Ammon's horn (tissue), 1 donor: Measurements from ENCODE around the gene DZIP1.

ENCODE experiments used
- DNase-seq: peaks from one replicate; pipeline ENCODE4 v3.0.0-alpha.2; 2016; ENCODE audit warnings: low spot score

The DZIP1 gene

GRCh38 chr13:95642999-95643398 lies 1.5 kb downstream of the DZIP1 start:
- no peak for DNase-seq

DNA sequence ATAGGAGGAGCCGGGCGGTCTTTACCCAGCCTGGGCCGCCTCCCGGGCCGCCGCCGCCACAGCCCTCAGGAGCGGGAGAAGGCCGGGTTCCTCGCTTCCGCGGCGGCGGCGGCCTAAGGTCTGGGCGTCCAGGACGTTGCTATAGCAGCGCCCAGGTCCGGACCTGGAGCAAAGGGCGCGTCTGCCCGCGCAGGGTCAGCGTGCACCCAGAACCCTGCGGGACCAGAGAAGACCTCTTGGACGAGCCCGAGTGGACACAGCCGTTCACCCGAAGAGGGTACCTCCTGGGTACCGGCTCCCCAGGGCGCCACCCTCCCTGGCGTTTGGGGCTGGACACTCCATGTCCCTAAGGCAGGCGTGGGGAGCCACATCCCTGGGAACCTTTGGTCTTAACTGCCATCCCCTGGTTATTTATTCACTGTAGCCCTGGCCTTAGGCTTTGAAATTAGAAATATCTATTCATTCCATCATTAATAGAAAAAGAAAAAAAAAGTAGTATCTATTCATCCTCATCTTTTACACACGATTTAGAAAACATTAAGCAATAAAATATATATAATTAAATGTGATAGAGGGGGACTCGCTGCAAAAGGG lies 2.4 kb downstream of the DZIP1 start:
- DNase-seq = peak; percentile 23

DNA sequence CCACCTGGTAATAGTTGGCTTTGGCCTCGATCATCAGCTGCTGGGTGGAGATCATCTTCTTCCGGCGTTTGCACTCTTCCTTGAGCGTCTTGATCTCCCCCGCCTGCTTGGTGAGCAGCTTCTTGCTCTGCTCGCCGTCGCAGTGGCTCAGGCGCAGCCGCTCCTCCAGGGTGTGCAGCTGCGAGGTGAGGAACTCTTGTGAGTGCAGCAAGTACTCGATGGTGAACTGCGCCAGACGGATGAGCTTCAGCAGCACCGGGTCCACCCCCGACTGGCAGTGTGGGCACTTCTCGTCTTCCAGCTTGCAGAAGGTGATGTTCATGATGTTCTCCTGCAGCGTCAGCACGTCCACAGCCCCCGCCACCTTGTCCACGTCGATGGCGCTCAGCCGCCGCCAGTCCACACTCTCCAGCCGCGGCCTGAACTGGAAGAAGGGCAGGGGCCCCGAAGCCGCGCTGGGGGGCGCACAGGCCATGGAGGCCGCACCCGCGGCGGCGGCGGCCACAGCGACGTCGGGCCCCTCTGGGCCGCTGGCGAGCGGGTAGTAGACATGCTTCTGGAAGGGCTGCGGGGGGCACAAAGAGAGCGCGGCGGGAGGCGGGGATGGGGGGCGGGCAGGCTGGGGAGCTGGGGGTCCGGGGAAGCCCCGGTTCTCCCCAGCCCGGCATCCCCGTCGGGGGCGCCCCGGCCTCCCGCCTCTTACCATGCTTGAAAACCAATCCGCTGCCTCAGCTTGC lies 3.0 kb downstream of the DZIP1 start:
- DNase-seq = peak; percentile 43

DNA sequence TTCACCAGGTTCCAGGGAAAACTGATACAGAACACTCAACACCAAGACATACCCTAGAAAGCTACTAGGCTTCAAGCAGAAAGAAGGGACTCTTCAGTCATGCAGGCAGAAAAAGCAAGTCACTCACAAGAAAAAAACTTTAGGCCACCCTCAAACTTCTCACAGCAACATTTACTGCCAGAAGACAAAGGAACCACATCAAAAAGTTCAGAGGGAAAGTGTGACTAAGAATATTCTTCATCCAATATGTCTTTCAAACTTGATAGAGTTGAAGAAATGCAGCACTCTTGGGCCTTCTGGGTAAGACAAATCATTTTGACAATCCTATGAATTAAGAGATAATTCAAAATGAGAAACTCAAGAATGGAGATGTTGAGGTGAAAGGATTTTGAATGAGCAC lies 7.7 kb downstream of the DZIP1 start:
- DNase-seq = no peak

DNA sequence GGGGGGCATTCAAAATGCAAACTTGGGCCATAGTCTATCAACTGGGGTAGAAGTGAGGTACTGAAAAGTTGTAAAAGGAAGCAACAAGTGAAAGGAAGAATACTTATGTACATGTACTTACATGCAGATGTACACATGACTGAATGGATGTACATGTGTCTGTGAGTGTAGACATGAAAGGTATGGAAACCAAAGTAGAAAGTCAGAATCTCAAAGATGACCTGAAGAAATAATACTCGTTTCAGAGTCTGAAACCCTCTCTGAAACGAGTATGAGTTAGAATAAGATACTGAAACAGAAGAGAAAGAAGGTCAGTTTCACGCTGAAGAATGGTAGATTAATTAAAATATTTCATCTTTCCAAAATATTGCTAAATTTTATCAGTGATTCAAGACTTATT lies 13.9 kb downstream of the DZIP1 start:
- no peak for DNase-seq

DNA sequence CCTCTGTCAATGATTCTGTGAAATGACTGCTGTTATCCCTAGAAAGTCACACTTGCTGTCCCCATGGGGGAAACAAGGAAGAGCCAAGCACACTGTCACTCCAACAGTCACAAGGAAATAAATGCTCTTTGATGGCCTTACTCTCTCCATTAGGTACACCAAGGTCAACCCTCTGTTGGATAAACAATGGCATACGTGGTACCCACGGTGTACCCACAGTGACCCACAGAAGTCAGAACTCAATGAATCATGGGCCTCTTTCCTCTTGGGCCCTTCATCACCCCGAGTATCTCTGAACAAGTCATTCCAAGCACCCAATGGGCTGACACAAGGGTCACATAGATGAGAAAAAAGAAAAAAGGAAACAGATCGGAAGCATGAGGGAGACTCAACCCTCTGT lies 15.4 kb downstream of the DZIP1 start:
- no peak for DNase-seq

GRCh38 chr13:95628488-95628887 lies 16.0 kb downstream of the DZIP1 start:
- DNase-seq = no peak

DNA sequence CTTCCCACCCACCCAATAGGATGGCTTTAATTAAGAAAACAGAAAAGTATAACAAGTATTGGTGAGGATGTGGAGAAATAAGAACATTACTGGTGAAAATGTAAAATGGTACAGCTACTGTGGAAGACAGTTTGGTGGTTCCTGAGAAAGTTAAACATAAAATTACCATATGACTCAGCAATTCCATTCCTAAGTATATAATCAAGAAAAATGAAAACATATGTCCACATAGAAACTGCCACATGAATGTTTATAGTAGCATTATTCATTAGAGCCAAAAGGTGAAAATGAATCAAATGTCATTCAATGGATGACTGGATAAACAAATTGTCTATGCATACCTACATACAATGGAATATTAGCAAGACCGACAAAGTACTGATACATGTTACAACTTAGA lies 16.9 kb downstream of the DZIP1 start:
- no peak for DNase-seq

DNA sequence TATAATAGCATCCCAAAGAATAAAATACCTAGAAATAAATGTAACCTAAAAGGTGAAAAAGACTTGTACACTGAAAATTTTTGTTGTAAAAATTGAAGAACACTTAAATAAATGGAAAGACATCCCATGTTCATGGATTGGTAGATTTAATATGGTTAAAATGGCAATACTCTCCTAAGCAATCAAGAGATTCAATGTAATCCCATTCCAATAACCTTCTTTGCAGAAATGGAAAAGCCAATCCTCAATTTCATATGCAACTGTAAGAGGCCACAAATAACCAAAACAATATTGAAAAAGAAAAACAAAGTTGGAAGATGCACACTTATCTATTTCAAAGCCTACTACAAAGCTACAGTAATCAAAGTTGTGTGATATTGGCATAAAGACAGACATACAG lies 17.7 kb downstream of the DZIP1 start:
- no peak for DNase-seq

DNA sequence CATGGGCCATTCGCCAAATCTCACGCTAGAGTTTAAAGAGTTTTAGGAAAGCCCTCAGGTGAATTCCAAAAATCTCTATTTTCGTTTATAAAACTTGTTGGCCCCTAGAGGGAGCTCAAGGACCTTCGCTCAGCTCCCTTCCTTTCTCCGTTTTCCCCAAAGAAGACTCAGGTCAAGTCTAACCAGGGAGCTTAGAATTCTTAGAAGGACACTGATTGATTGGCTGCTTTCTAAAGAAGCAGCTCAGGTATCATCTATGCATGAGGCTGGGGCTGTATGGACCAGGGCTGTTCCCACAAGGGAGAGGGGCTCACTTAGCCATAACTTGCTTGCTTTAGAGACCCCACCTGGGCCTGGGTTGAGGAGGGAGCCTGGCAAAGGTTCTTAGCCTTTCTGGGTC lies 20.5 kb downstream of the DZIP1 start:
- DNase-seq = peak; percentile 61

DNA sequence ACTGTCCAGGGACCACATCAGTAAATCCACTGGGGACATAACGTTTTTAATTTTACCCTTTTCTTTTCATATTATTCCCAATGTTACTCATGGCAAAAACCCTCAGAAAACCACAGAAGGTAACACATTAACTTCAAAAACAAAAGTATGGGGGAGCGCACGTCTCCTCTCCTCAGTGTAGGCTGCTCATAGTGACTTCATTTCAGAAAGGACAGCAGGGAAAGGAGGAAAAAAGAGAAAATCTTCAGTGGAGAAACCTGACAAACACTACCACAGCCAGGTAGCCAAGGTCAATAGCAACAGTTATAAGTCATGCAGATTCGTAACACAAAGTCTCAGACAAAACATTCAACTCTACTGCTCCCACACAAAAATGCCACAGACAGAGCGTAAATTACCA lies 21.4 kb downstream of the DZIP1 start:
- no peak for DNase-seq

GRCh38 chr13:95620825-95621498 lies 23.5 kb downstream of the DZIP1 start:
- peak; percentile 60 for DNase-seq

DNA sequence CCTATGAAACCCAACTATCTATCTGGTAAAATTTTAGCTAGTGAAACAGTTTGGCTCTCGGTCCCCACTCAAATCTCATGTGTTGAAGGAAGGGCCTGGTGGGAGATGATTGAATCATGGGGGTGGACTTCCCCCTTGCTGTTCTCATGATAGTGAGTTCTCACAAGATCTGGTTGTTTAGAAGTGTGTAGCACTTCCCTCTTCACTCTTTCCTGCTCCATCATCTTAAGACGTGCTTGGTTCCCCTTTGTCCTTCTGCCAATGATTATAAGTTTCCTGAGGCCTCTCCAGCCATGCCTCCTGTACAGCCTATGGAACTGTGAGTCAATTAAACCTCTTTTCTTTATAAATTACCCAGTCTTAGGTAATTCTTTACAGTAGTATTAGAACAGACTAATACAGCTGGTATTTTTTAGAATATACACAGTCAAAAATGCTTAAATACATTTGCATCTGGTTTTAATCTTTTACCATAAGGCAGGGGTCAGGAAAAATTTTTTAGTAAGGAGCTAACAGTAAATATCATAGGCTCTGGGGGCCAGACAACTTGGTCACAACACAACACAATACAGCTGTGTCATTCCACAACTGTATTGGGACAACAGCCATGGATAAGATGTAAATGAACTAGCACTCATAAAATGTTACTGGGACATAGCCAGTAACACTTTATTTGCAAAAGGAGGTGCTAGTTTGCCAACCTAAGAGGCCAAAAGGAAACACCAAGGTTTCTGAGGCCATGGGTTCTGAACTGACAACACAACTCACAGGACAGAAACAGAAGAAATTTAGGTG lies 24.3 kb downstream of the DZIP1 start:
- DNase-seq = no peak

GRCh38 chr13:95615539-95615938 lies 29.0 kb downstream of the DZIP1 start:
- DNase-seq = no peak

GRCh38 chr13:95614641-95615245 lies 29.8 kb downstream of the DZIP1 start:
- DNase-seq = no peak

DNA sequence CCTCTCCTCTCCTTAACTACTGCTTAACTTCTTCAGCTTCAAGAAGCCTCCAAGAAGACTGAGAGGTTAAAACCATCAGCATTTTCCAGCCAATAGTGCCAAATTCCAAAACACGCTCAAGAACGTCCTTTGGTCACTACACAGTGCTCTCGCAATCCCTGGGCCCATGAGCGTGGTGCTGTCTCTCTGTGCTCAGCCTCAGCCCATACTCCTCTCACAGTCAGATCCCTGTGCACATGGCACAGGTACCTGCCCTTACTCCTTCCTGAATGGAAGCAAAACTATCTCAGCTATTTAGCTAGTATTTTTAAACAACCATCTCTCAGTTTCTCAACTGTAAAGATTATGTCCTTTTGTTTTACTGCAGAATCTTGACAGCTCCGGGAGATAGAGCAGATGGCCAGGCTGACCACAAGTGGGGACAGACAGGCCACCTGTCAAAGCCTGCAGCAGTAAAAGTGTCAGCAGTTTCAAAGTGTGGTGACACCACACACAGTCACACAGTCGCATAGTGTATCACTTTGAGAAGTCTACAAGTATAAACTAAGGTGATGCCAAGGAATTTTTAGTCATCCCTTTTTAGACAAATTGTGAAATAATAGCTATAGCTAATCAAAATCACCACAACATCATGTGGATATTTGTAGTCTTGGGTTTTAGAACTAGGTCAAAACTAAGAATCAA lies 35.7 kb downstream of the DZIP1 start:
- no peak for DNase-seq

- no peak for DNase-seq
Measured at GRCh38 chr13:95607366-95607765, 37.1 kb downstream of the DZIP1 start.

- no peak for DNase-seq
Measured at GRCh38 chr13:95605448-95606125, 38.9 kb downstream of the DZIP1 start.

GRCh38 chr13:95604556-95604915 lies 40.0 kb downstream of the DZIP1 start:
- no peak for DNase-seq

DNA sequence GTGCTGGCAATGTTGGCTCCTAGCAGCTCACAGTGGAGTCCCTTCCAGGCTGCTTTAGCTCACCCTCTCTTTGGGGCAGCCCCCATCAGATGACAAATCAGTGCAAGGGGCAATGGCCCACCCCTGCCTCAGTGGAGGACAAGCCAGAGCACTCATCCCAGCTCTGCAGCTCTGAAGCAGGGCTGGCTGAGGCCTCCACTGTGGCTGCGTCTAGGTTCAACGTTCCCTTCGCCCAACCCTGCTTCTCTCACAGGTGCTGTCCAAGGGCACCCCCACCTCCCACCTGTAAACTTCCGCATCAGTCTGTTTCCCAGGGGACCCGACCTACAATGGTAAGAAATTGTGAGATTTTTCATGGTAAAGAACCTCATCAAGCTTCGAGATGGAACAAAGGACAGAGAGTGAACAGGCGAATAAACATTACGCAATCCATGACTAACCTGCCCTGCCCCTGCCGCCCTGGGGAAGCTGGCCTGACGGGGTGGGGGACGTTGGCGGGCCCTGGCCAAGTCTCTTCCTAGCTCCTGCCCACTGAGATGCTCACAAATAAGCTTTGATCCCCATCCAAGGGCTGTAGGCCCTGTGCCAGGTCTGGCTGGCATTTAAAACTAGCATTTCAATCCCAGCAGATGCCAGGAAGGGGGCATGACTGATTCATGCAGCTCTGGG lies 40.5 kb downstream of the DZIP1 start:
- peak; percentile 29 for DNase-seq

DNA sequence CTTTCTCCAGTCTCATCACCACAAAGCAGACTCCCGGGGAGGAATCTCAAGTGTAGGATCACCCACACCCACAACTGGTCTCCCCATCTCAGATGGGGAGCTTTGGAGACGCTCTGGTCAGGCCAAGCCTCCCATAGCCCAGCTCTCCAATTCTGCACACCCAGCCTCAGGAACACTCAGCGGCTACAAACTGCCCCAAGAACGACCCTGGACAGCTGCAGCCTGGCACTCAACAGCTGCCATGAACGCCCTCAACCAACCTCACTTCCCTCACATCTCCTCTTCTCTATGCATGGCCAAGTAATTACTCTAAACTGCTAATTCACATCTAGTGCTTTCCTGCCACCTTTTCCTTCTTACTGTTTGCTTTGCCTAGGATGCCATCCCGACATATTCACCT lies 42.6 kb downstream of the DZIP1 start:
- no peak for DNase-seq
